Neuronal stem cell (in vitro differentiated cells): ENCODE measurements around the gene PRPH.

ENCODE experiments used
- DNase-seq: peaks from one replicate; pipeline ENCODE4 v3.0.0-alpha.2; 2013; ENCODE audit warnings: low spot score
- H2AFZ ChIP-seq: one replicate; pipeline ENCODE4 v1.6.1; 2013; ENCODE audit warnings: mild to moderate bottlenecking, low read length, inconsistent platforms
- H2AK5ac ChIP-seq: 2 replicates; pipeline ENCODE4 v1.6.1; 2013; ENCODE audit warnings: low read depth, mild to moderate bottlenecking, inconsistent platforms, low read length, moderate library complexity, mixed read lengths
- H2BK120ac ChIP-seq: 2 replicates; pipeline ENCODE4 v1.6.1; 2013; ENCODE audit warnings: low read depth, mild to moderate bottlenecking, inconsistent platforms, low read length, moderate library complexity, mixed read lengths
- H2BK12ac ChIP-seq: one replicate; pipeline ENCODE4 v1.6.1; 2013; ENCODE audit warnings: low read length, inconsistent platforms
- H2BK15ac ChIP-seq: 2 replicates; pipeline ENCODE4 v1.6.1; 2013; ENCODE audit warnings: mild to moderate bottlenecking, low read length, inconsistent platforms, mixed read lengths
- H2BK5ac ChIP-seq: one replicate; pipeline ENCODE4 v1.6.1; 2013; ENCODE audit warnings: inconsistent platforms, mild to moderate bottlenecking, low read length, moderate library complexity
- H3K14ac ChIP-seq: one replicate; pipeline ENCODE4 v1.6.1; 2013; ENCODE audit warnings: low read length, inconsistent platforms
- H3K18ac ChIP-seq: 2 replicates; pipeline ENCODE4 v1.6.1; 2013; ENCODE audit warnings: low read length, inconsistent platforms
- H3K23ac ChIP-seq: 2 replicates; pipeline ENCODE4 v1.6.1; 2013; ENCODE audit warnings: low read depth, mild to moderate bottlenecking, mixed read lengths, low read length, inconsistent platforms; ENCODE audit not compliant: poor library complexity
- H3K27ac ChIP-seq: replicated peaks from 3 replicates; pipeline ENCODE4 v1.5.1; 2013; ENCODE audit warnings: low read length, inconsistent platforms
- H3K27me3 ChIP-seq, 3 experiments: 2 replicates each; pipeline ENCODE4 v1.6.1; 2013; ENCODE audit warnings: low read length in 3 of 3, mild to moderate bottlenecking in 2 of 3, inconsistent platforms in 1 of 3, low read depth in 1 of 3, mixed read lengths in 1 of 3, moderate library complexity in 1 of 3; ENCODE audit not compliant: control insufficient read depth in 3 of 3, insufficient read depth in 3 of 3
- H3K36me3 ChIP-seq, 2 donors: replicated peaks in 1 of 2; 2 replicates each; pipeline ENCODE4 v1.6.1; 2013; ENCODE audit warnings: low read length in 2 of 2; ENCODE audit not compliant: control insufficient read depth in 2 of 2, insufficient read depth in 2 of 2
- H3K4ac ChIP-seq: 2 replicates; pipeline ENCODE4 v1.6.1; 2013; ENCODE audit warnings: inconsistent platforms, mild to moderate bottlenecking, low read length, moderate library complexity
- H3K4me1 ChIP-seq, 2 donors: 1 replicate in 1 of 2; 2 replicates in 1 of 2; pipeline ENCODE4 v1.6.1; 2013; ENCODE audit warnings: low read length in 2 of 2, low read depth in 1 of 2; ENCODE audit not compliant: control insufficient read depth in 2 of 2, insufficient read depth in 1 of 2
- H3K4me2 ChIP-seq: one replicate; pipeline ENCODE4 v1.6.1; 2013; ENCODE audit warnings: mild to moderate bottlenecking, low read length, inconsistent platforms; ENCODE audit not compliant: insufficient read depth, poor library complexity, severe bottlenecking
- H3K4me3 ChIP-seq, 2 donors: 2 replicates each; pipeline ENCODE4 v1.5.1; 2013; ENCODE audit warnings: low read length in 2 of 2, mild to moderate bottlenecking in 2 of 2, inconsistent platforms in 1 of 2, moderate library complexity in 1 of 2
- H3K79me1 ChIP-seq: one replicate; pipeline ENCODE4 v1.6.1; 2013; ENCODE audit warnings: low read depth, mild to moderate bottlenecking, inconsistent platforms, low read length, moderate library complexity
- H3K9ac ChIP-seq: one replicate; pipeline ENCODE4 v1.6.1; 2013; ENCODE audit warnings: mild to moderate bottlenecking, low read depth, low read length, inconsistent platforms; ENCODE audit not compliant: poor library complexity
- H3K9me3 ChIP-seq, 2 donors: replicated peaks in 1 of 2; 2 replicates each; pipeline versions ENCODE3 to v1.6.1; 2013; ENCODE audit warnings: low read length in 2 of 2, mild to moderate bottlenecking in 2 of 2, inconsistent platforms in 1 of 2, low read depth in 1 of 2, mixed read lengths in 1 of 2, moderate library complexity in 1 of 2; ENCODE audit not compliant: control insufficient read depth in 2 of 2, insufficient read depth in 1 of 2
- H4K8ac ChIP-seq: one replicate; pipeline ENCODE4 v1.6.1; 2013; ENCODE audit warnings: low read depth, mild to moderate bottlenecking, inconsistent platforms, low read length, moderate library complexity
- H4K91ac ChIP-seq: one replicate; pipeline ENCODE4 v1.6.1; 2013; ENCODE audit warnings: low read length, low read depth, mild to moderate bottlenecking, inconsistent platforms; ENCODE audit not compliant: poor library complexity
- WGBS, 2 donors: extraction: QIAGEN DNeasy Blood & Tissue Kit; methylation state at CpG; one replicate each; pipeline ENCODE4 v1.1.7; 2013; ENCODE audit warnings: missing lambda C conversion rate in 2 of 2, mixed read lengths in 1 of 2; ENCODE audit not compliant: insufficient read length in 2 of 2, insufficient replicate concordance in 1 of 2; ENCODE audit errors: extremely low coverage in 2 of 2; 5-methylcytosine and 5-hydroxymethylcytosine counted together

The PRPH gene

DNA sequence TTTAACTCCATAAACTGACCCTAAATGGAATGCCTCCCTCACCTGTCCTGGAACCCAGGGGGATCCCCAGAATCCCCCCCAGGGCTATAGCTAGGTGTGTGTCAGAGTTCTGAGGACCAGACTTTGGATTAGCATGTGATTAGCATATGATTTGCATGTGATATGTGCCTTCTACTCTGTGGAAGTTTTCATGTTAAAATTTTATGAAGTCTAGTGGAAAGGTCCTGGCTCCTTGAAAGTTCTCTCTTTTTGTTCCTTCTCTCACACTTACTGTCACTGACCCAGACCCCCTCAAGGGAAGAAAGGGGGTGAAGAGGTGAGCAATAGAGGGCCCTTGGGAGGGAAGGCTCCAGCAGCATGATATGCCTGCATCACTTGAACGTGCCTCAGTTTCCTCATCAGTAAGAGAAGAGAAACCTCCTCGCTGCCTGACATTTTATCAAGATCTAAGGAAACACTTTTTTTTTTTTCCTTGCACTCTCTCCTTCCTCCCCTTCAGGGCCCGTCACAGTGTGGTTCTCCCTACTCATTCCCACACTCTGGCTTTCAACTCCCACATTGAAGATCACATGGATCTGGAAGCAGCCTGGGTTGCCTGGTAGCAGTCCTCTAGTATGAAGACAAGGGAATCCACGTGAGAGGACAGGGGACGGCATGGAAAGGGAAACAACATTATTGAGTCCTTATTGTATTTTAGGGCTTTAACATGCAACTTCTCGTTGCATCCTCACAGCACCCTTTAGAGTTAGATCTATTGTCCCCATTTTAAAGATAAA lies 45.3 kb downstream of the PRPH start:
- no peak overlapping the region for H2BK5ac ChIP-seq
- peak overlapping the region; percentile 95 for H2AFZ ChIP-seq
- no peak overlapping the region for H2BK15ac ChIP-seq
- H2AK5ac ChIP-seq = no peak overlapping the region
- no peak for DNase-seq
- peaks cover 24 to 55% of the 10 kb centered on the region in 2 donors for H3K4me1 ChIP-seq
- WGBS, 2 donors = no CpG with 5 or more reads among the region's 6 CpGs
- H3K27me3 ChIP-seq = peaks cover 23 to 95% (median 85%) of the 10 kb centered on the region in 3 experiments
- no peak overlapping the region for H3K18ac ChIP-seq
- H3K4me3 ChIP-seq = no peak overlapping the region
- no peak overlapping the region for H3K4ac ChIP-seq
- no peak overlapping the region for H2BK12ac ChIP-seq
- no peak overlapping the region for H4K91ac ChIP-seq
- H3K36me3 ChIP-seq = no peaks in the 10 kb centered on the region
- no peak overlapping the region for H2BK120ac ChIP-seq
- H4K8ac ChIP-seq = no peak overlapping the region
- H3K14ac ChIP-seq = no peak overlapping the region
- H3K27ac ChIP-seq = no peak overlapping the region
- peaks cover 0 to 6% of the 10 kb centered on the region in 2 donors for H3K9me3 ChIP-seq
- no peak overlapping the region for H3K4me2 ChIP-seq
- H3K23ac ChIP-seq = no peak overlapping the region
- no peak overlapping the region for H3K9ac ChIP-seq
- H3K79me1 ChIP-seq = no peaks in the 10 kb centered on the region

DNA sequence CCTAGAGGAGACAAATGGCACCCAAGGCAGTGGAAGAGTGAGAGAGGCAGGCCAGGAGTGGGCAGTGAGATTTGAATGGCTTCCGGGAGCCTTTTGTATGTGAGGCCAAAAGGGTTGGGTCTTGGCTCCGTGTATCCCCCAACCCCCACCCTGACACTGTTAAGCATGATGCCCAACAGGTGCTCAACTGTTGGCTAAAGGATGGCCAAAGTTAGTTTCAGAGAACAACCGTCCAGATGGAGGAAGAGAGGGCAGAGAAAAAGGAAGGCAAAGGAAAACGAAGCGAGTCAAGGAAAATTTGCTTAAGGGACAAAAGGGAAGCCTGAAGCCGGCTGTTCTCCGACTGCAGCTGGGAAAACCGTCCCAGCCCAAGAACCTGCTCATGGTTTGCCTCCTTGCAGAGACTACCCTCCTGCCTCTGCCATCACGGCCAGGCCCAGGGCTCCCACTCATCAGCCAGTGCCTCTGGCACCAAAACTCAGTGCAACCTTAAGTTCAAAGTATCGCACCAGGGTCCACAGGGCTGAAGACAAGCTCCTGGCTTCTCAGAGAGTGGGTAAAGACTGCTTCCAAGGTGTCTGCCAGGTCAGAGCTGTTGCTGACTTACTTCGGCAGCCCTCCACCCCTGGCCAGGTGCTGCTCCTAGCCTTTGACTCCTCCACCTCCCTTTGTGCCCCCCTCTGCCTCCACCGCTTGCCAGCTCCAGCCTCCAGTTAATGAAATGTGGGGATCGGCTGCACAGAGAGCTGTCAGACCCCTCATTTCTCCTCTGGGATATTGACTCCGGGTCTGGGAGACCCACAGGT lies 46.2 kb downstream of the PRPH start:
- no CpG with 5 or more reads among the region's 14 CpGs for WGBS, 2 donors
- Histone ChIP-seq H2AFZ (peak overlapping the region; percentile 95), H3K27ac (no peak overlapping the region), H3K4me2 (peak overlapping the region; percentile 84), H4K91ac (no peak overlapping the region), H2BK15ac (peak overlapping the region; percentile 47), H3K36me3 (no peaks in the 10 kb centered on the region), H3K79me1 (no peaks in the 10 kb centered on the region), H2BK5ac (no peak overlapping the region), H3K23ac (no peak overlapping the region), H2BK120ac (no peak overlapping the region), H3K4me3 (peak overlapping the region in 1 of 2 donors; percentile 56), H2BK12ac (no peak overlapping the region), H2AK5ac (peak overlapping the region; percentile 9), H3K4ac (no peak overlapping the region), H3K27me3 (peaks cover 22 to 95% (median 84%) of the 10 kb centered on the region in 3 experiments), H3K9ac (no peak overlapping the region), H3K9me3 (peaks cover 0 to 3% of the 10 kb centered on the region in 2 donors), H3K4me1 (peaks cover 29 to 61% of the 10 kb centered on the region in 2 donors), H3K18ac (peak overlapping the region; percentile 95), H4K8ac (no peak overlapping the region), H3K14ac (no peak overlapping the region)
- DNase-seq = no peak

DNA sequence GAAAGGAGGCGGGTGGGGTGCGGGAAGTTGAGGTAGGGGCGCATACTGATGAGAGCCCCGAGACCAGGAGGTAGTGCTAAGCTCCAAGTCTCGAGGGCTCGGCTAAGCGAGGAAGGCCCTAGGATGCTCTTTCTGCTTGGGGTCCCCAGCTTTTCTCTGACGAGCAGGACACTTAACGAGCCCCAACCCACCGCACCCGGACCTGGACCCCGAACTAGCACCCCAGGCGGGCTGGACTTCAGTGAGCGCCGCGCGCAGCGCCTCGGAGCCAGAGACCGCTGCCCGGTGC lies 46.8 kb downstream of the PRPH start:
- Histone ChIP-seq H3K4me3 (peak overlapping the region; percentile 56 to 73), H3K27ac (no peak overlapping the region), H2BK15ac (peak overlapping the region; percentile 47), H4K8ac (no peak overlapping the region), H2BK12ac (no peak overlapping the region), H3K23ac (no peak overlapping the region), H3K27me3 (peaks cover 17 to 95% (median 84%) of the 10 kb centered on the region in 3 experiments), H3K4ac (no peak overlapping the region), H3K36me3 (no peaks in the 10 kb centered on the region), H3K9me3 (peaks cover 0 to 3% of the 10 kb centered on the region in 2 donors), H2BK120ac (peak overlapping the region; percentile 43), H2BK5ac (no peak overlapping the region), H2AK5ac (peak overlapping the region; percentile 9), H3K14ac (no peak overlapping the region), H3K4me2 (peak overlapping the region; percentile 84), H2AFZ (peak overlapping the region; percentile 95), H4K91ac (no peak overlapping the region), H3K79me1 (no peaks in the 10 kb centered on the region), H3K4me1 (peaks cover 31 to 64% of the 10 kb centered on the region in 2 donors), H3K18ac (peak overlapping the region; percentile 95), H3K9ac (peak overlapping the region; percentile 79)
- WGBS, 2 donors = no CpG with 5 or more reads among the region's 21 CpGs
- no peak for DNase-seq
